HEK293T (cell line): Measurements from ENCODE around the gene ATP2C1.

ENCODE experiments used
- BHLHE40 ChIP-seq: fragments of 450-650 bp; IDR thresholded peaks from 2 replicates; pipeline ENCODE4 v1.6.1; 2016; ENCODE audit warnings: mild to moderate bottlenecking, moderate library complexity, borderline replicate concordance
- ELF4 ChIP-seq: fragments of 450-650 bp; IDR thresholded peaks from 2 replicates; pipeline ENCODE4 v1.6.1; 2017; ENCODE audit warnings: antibody characterized with exemption
- FOXK2 ChIP-seq: fragments of 450-650 bp; IDR thresholded peaks from 2 replicates; pipeline ENCODE4 v1.6.1; 2016; ENCODE audit warnings: mild to moderate bottlenecking
- FOXM1 ChIP-seq: fragments of 450-650 bp; IDR thresholded peaks from 2 replicates; pipeline ENCODE4 v1.6.1; 2017; ENCODE audit warnings: mild to moderate bottlenecking, borderline replicate concordance
- LEF1 ChIP-seq: fragments of 450-650 bp; IDR thresholded peaks from 2 replicates; pipeline ENCODE4 v1.6.1; 2017; ENCODE audit warnings: mild to moderate bottlenecking, borderline replicate concordance
- PKNOX1 ChIP-seq: fragments of 450-650 bp; IDR thresholded peaks from 2 replicates; pipeline ENCODE4 v1.6.1; 2016
- SP1 ChIP-seq: fragments of 450-650 bp; IDR thresholded peaks from 2 replicates; pipeline ENCODE4 v1.6.1; 2017
- SUZ12 ChIP-seq: fragments of 450-650 bp; IDR thresholded peaks from 2 replicates; pipeline ENCODE4 v1.6.1; 2016; ENCODE audit warnings: mild to moderate bottlenecking
- TARDBP ChIP-seq: fragments of 450-650 bp; IDR thresholded peaks from 2 replicates; pipeline ENCODE4 v1.6.1; 2016
- ZNF384 ChIP-seq: fragments of 450-650 bp; IDR thresholded peaks from 2 replicates; pipeline ENCODE4 v1.6.1; 2016

DNA sequence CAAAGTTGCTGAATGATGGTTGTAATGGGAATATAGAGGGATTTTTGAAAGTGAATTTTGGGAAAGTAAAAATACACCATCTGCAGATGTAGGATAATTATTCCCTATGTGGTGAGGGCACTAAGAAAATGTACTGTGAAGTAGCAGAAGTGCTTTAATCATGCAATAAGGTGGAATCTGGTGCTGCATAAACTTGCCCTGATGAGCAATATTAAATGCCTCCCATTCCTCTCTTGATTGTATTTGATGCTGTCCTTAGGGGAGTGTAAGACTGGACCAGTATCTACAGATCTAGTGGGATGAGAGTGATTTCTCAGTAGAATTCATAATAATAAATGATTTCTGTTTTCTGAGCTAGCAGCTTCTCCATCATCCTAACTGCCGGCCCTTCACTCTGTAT is 47.7 kb upstream of the ATP2C1 start:
- TF ChIP-seq TARDBP (no peak), FOXM1 (no peak), SUZ12 (no peak), BHLHE40 (no peak), FOXK2 (no peak), ZNF384 (no peak), SP1 (no peak), LEF1 (no peak), ELF4 (no peak), PKNOX1 (no peak)
